GM21825 (cell line): ENCODE results near the gene ASAH2.

ENCODE experiments used
- ATAC-seq: cut with Tn5 transposase; IDR thresholded peaks from one replicate; pipeline ENCODE4 v1.9.1; 2021; ENCODE audit warnings: mild to moderate bottlenecking, moderate library complexity; ENCODE audit not compliant: unreplicated experiment

ASAH2 gene

DNA sequence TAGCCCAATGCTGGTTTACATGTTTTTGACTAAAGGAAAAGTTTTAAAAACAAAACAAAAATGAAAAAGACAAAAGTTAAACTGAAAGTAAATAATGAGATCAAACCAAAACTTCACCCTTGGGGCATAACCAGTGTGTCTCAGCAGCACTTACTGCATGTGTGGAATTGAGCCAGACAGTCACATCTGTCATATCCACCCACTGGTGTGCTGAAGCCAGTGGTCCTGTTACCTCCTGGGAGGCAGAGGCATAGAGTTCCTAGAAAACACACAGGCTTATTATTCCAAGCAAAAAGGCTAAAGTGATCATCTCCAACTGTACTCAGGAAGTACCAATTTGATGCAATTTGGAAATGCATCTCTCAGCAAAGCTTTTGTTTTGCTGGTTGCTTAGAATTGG, 40.4 kb downstream of the ASAH2 start:
- ATAC-seq = no peak
